Measurements from ENCODE around the gene OPN1SW. TPM values are rescaled to one million over a fixed set of nuclear protein-coding genes. Genes with fewer than 3 reads are reported as not detected.

The OPN1SW gene
- total RNA-seq, 3 donors from 2014 or later (not counting 1 experiment from before 2014, with no cell fraction given) = not detected

- Mint-ChIP-seq H3K36me3 (no peaks in the 10 kb centered on the region), H3K27me3 (ENCODE audit: low read depth in 2 of 2) (no peaks in the 10 kb centered on the region), H3K4me3 (no peak overlapping the region), H3K27ac (no peak overlapping the region), H3K4me1 (no peaks in the 10 kb centered on the region), H3K9me3 (no peaks in the 10 kb centered on the region)
- peaks cover 4% of the 10 kb centered on the region for H3K36me3 ChIP-seq (ENCODE audit: control insufficient read depth, insufficient read depth, low read length)
- no peak overlapping the region for H3K27ac ChIP-seq (ENCODE audit: low read length)
- TF ChIP-seq CTCF (IDR thresholded peaks at IDR 0.05) = no peak
- 95% methylated on average over 8 of the region's 8 CpGs for WGBS (ENCODE audit: insufficient coverage)
- DNase-seq = no peak
- ATAC-seq = no peak
- no peaks in the 10 kb centered on the region for H3K27me3 ChIP-seq (ENCODE audit: control insufficient read depth, insufficient read depth, low read length)
- H3K9me3 ChIP-seq (ENCODE audit: control insufficient read depth, insufficient read depth, low read length) = no peaks in the 10 kb centered on the region
- intact Hi-C loops (cut with micrococcal nuclease) = no loop called here
- no peaks in the 10 kb centered on the region for H3K4me1 ChIP-seq (ENCODE audit: control insufficient read depth, insufficient read depth, low read length)
- no peak overlapping the region for H3K4me3 ChIP-seq (ENCODE audit: low read length)
Observed at GRCh38 chr7:128807191-128807590, 31.6 kb upstream of the OPN1SW start.

- Histone ChIP-seq H3K27me3 (ENCODE audit: control insufficient read depth, insufficient read depth, low read length) (no peaks in the 10 kb centered on the region), H3K36me3 (ENCODE audit: control insufficient read depth, insufficient read depth, low read length) (peaks cover 4% of the 10 kb centered on the region), H3K4me1 (ENCODE audit: control insufficient read depth, insufficient read depth, low read length) (no peaks in the 10 kb centered on the region), H3K27ac (ENCODE audit: low read length) (no peak overlapping the region), H3K9me3 (ENCODE audit: control insufficient read depth, insufficient read depth, low read length) (no peaks in the 10 kb centered on the region), H3K4me3 (ENCODE audit: low read length) (no peak overlapping the region)
- no peak overlapping the region for H3K27ac Mint-ChIP-seq
- no peaks in the 10 kb centered on the region for H3K4me1 Mint-ChIP-seq
- DNase-seq = no peak
- H3K9me3 Mint-ChIP-seq = no peaks in the 10 kb centered on the region
- 93% methylated on average over 5 of the region's 5 CpGs for WGBS (ENCODE audit: insufficient coverage)
- H3K27me3 Mint-ChIP-seq (ENCODE audit: low read depth in 2 of 2) = no peaks in the 10 kb centered on the region
- no peaks in the 10 kb centered on the region for H3K36me3 Mint-ChIP-seq
- intact Hi-C loops (cut with micrococcal nuclease) = no loop called here
- ATAC-seq = no peak
- TF ChIP-seq CTCF (IDR thresholded peaks at IDR 0.05) = no peak
- no peak overlapping the region for H3K4me3 Mint-ChIP-seq
Observed at GRCh38 chr7:128805225-128805624, 29.6 kb upstream of the OPN1SW start.

- H3K4me3 Mint-ChIP-seq = no peak overlapping the region
- ATAC-seq (no peak), DNase-seq (no peak)
- no peak overlapping the region for H3K4me3 ChIP-seq (ENCODE audit: low read length)
- intact Hi-C loops (cut with micrococcal nuclease) = no loop called here
- H3K9me3 ChIP-seq (ENCODE audit: control insufficient read depth, insufficient read depth, low read length) = no peaks in the 10 kb centered on the region
- H3K4me1 Mint-ChIP-seq = no peaks in the 10 kb centered on the region
- H3K27ac Mint-ChIP-seq = no peak overlapping the region
- no peaks in the 10 kb centered on the region for H3K27me3 ChIP-seq (ENCODE audit: control insufficient read depth, insufficient read depth, low read length)
- H3K36me3 ChIP-seq (ENCODE audit: control insufficient read depth, insufficient read depth, low read length) = peaks cover 4% of the 10 kb centered on the region
- H3K4me1 ChIP-seq (ENCODE audit: control insufficient read depth, insufficient read depth, low read length) = no peaks in the 10 kb centered on the region
- TF ChIP-seq CTCF (IDR thresholded peaks at IDR 0.05) = no peak
- H3K36me3 Mint-ChIP-seq = no peaks in the 10 kb centered on the region
- 92% methylated on average over 6 of the region's 6 CpGs for WGBS (ENCODE audit: insufficient coverage)
- H3K27me3 Mint-ChIP-seq (ENCODE audit: low read depth in 2 of 2) = no peaks in the 10 kb centered on the region
- no peak overlapping the region for H3K27ac ChIP-seq (ENCODE audit: low read length)
- H3K9me3 Mint-ChIP-seq = no peaks in the 10 kb centered on the region
Observed at GRCh38 chr7:128804484-128804883, 28.9 kb upstream of the OPN1SW start.

- H3K9me3 ChIP-seq (ENCODE audit: control insufficient read depth, insufficient read depth, low read length) = no peaks in the 10 kb centered on the region
Observed at GRCh38 chr7:128801667-128802418, 26.2 kb upstream of the OPN1SW start.

More at GRCh38 chr7:128801667-128802418, 26.2 kb upstream of the OPN1SW start:
- DNase-seq = no peak
- no peaks in the 10 kb centered on the region for H3K4me1 ChIP-seq (ENCODE audit: control insufficient read depth, insufficient read depth, low read length)
- WGBS (ENCODE audit: insufficient coverage) = 71% methylated on average over 2 of the region's 2 CpGs
- Mint-ChIP-seq H3K27me3 (ENCODE audit: low read depth in 2 of 2) (no peaks in the 10 kb centered on the region), H3K27ac (no peak overlapping the region), H3K4me1 (no peaks in the 10 kb centered on the region), H3K9me3 (no peaks in the 10 kb centered on the region), H3K36me3 (no peaks in the 10 kb centered on the region), H3K4me3 (no peak overlapping the region)
- H3K27ac ChIP-seq (ENCODE audit: low read length) = no peak overlapping the region
- intact Hi-C loops (cut with micrococcal nuclease) = no loop called here
- peaks cover 4% of the 10 kb centered on the region for H3K36me3 ChIP-seq (ENCODE audit: control insufficient read depth, insufficient read depth, low read length)
- H3K4me3 ChIP-seq (ENCODE audit: low read length) = no peak overlapping the region
- no peak for ATAC-seq
- H3K27me3 ChIP-seq (ENCODE audit: control insufficient read depth, insufficient read depth, low read length) = no peaks in the 10 kb centered on the region
- TF ChIP-seq CTCF (IDR thresholded peaks at IDR 0.05) = no peak

Measured in natural killer cell (primary cell).